Measurements from ENCODE around the gene TFDP1. TPM values are rescaled to one million over a fixed set of nuclear protein-coding genes. Genes with fewer than 3 reads are reported as not detected.
"Not testable (repeated sequence)": the region's sequence is repeated elsewhere in the genome, so short reads cannot be mapped to it uniquely, and the experiment has no call there.

TFDP1 gene
- total RNA-seq, 1 donor from 2014 or later: 42.1 TPM

- DNase-seq (no peak), ATAC-seq (ENCODE audit: poor library complexity) (no peak)
- intact Hi-C loops (cut with DNase I): no loop called here
Measured at GRCh38 chr13:113622791-113623490, 38.4 kb downstream of the TFDP1 start.

- ATAC-seq (ENCODE audit: poor library complexity): no peak
Measured at GRCh38 chr13:113623491-113624234, 39.1 kb downstream of the TFDP1 start.

DNA sequence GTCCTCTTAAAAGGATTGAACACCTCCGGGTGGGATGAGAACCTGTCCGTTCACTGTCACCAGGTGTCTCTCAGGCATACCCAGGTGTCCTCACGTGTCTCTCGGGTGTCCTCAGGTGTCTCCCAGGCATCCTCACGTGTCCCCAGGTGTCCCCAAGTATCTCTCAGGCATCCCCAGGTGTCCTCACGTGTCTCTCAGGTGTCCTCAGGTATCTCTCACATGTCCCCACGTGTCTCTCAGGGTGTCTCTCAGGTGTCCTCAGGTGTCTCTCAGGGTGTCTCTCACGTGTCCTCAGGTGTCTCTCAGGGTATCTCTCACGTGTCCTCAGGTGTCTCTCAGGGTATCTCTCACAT lies 39.7 kb downstream of the TFDP1 start:
- ATAC-seq (ENCODE audit: poor library complexity) (no peak), DNase-seq (no peak)
- intact Hi-C loops (cut with DNase I): no loop called here

More at GRCh38 chr13:113623491-113624234, 39.1 kb downstream of the TFDP1 start:
- intact Hi-C loops (cut with DNase I): no loop called here
- DNase-seq: no peak

DNA sequence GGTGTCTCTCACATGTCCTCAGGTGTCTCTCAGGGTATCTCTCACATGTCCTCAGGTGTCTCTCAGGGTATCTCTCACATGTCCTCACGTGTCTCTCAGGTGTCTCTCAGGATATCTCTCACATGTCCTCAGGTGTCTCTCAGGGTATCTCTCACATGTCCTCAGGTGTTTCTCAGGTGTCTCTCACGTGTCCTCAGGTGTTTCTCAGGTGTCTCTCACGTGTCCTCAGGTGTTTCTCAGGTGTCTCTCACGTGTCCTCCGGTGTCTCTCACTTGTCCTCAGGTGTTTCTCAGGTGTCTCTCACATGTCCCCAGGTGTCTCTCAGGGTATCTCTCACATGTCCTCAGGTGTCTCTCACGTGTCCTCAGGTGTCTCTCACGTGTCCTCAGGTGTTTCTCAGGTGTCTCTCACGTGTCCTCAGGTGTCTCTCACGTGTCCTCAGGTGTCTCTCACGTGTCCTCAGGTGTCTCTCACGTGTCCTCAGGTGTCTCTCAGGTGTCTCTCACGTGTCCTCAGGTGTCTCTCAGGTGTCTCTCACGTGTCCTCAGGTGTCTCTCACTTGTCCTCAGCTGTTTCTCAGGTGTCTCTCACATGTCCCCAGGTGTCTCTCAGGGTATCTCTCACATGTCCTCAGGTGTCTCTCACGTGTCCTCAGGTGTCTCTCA lies 40.2 kb downstream of the TFDP1 start:
- intact Hi-C loops (cut with DNase I); ATAC-seq (ENCODE audit: poor library complexity); DNase-seq: not testable (repeated sequence)

- DNase-seq: no peak
- no peak for ATAC-seq (ENCODE audit: poor library complexity)
- intact Hi-C loops (cut with DNase I): no loop called here
Measured at GRCh38 chr13:113625965-113626721, 41.6 kb downstream of the TFDP1 start.

GRCh38 chr13:113627136-113627535 lies 42.6 kb downstream of the TFDP1 start:
- intact Hi-C loops (cut with DNase I): no loop called here
- ATAC-seq (ENCODE audit: poor library complexity): no peak
- DNase-seq: no peak

DNA sequence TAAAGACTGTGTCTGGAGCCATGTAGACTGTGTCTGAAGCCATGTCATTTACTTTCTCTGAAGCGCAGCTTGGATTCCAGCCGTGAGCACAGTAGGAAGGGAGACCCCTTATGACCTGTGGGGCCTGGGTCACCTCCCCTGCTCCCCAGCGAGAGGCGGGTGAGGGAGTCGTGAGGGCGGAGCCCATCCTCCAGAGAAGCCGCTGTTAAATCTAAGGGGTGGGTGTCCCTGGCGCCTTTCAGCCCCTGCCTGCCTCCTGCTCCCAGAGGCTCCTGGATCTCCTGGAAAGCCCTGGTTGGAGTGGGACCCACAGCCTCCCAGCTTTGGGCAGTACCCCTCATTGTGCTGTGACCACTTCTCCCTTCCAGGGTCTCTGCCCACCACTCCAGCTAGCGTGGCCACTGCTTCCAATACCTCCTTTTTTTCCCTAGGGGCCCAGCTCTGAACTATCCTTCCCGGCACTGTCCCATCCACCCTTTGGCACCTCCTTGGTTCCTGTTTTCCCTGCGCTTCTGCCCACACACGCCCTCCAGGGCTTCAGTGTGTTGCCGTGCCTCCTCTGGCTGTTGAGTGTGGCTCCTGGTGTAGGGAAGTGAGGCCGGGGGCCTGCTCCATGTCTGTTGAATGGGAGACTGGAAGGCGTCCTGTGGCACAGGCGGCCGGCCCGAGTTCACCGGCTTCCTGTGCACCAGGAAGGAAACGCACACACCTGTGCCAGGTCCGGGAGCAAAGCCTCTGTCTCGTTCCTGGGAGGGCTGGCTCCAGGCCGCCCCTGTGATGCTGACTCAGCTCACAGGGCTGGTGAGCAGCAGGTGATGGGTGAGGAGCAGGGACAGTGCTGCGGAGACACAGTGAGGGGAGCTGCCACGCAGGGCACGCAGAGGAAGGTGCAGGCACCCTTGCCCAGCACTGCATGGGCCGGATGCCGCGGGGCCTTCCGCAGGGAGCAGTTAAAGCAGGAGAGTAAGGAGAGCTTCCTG lies 44.0 kb downstream of the TFDP1 start:
- intact Hi-C loops (cut with DNase I): no loop called here
- DNase-seq: no peak
- no peak for ATAC-seq (ENCODE audit: poor library complexity)

GRCh38 chr13:113629866-113630265 lies 45.3 kb downstream of the TFDP1 start:
- DNase-seq (no peak), ATAC-seq (ENCODE audit: poor library complexity) (no peak)
- intact Hi-C loops (cut with DNase I): no loop called here

- DNase-seq (no peak), ATAC-seq (ENCODE audit: poor library complexity) (no peak)
- intact Hi-C loops (cut with DNase I): no loop called here
Measured at GRCh38 chr13:113630296-113630695, 45.7 kb downstream of the TFDP1 start.

GRCh38 chr13:113630804-113631203 lies 46.3 kb downstream of the TFDP1 start:
- intact Hi-C loops (cut with DNase I): no loop called here
- ATAC-seq (ENCODE audit: poor library complexity) (no peak), DNase-seq (no peak)

- intact Hi-C loops (cut with DNase I): no loop called here
- no peak for DNase-seq
- ATAC-seq (ENCODE audit: poor library complexity): no peak
Measured at GRCh38 chr13:113631341-113632095, 47.0 kb downstream of the TFDP1 start.

GRCh38 chr13:113632706-113633484 lies 48.3 kb downstream of the TFDP1 start:
- intact Hi-C loops (cut with DNase I): no loop called here

DNA sequence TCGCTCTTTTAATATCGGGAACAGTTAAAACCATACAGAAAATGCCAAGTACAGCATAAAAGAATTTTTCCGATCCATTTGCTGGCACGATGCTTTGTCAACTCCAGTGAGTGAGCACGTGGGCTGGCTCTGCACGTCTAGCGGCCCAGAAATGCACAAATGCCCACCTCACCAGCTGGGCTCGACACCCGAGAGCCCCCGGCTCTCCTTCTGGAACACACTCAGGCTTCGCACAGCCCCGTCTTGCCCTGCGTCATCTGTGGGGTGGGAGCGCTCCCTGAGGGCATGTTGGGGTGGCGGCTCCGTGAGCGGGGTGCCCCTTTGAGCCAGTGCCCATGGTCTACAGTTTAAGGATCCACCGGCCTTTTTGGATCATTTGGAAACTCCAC lies 48.9 kb downstream of the TFDP1 start:
- intact Hi-C loops (cut with DNase I): no loop called here
- ATAC-seq (ENCODE audit: poor library complexity) (no peak), DNase-seq (no peak)

More at GRCh38 chr13:113632706-113633484, 48.3 kb downstream of the TFDP1 start:
- no peak for ATAC-seq (ENCODE audit: poor library complexity)
- DNase-seq: no peak

GRCh38 chr13:113634279-113635047 lies 49.9 kb downstream of the TFDP1 start:
- no peak for ATAC-seq (ENCODE audit: poor library complexity)
- intact Hi-C loops (cut with DNase I): no loop called here
- no peak for DNase-seq

- intact Hi-C loops (cut with DNase I): no loop called here
- DNase-seq (no peak), ATAC-seq (ENCODE audit: poor library complexity) (no peak)
Measured at GRCh38 chr13:113635048-113635420, 50.5 kb downstream of the TFDP1 start.

GRCh38 chr13:113635709-113636108 lies 51.2 kb downstream of the TFDP1 start:
- ATAC-seq (ENCODE audit: poor library complexity) (no peak), DNase-seq (no peak)
- intact Hi-C loops (cut with DNase I): no loop called here

All from Right ventricle myocardium superior (tissue), 1 donor.